Progenitor cell of endocrine pancreas (in vitro differentiated cells): ENCODE results near the gene SFTPB. TPM values are rescaled to one million over a fixed set of nuclear protein-coding genes. Genes with fewer than 3 reads are reported as not detected.

Experiments used
- DNase-seq: peaks from one replicate; pipeline ENCODE4 v3.0.0; 2021; ENCODE audit warnings: low spot score; ENCODE audit not compliant: unreplicated experiment
- H3K27ac Mint-ChIP-seq: 2 replicates; pipeline ENCODE4 v1.8.0; 2021; ENCODE audit warnings: mild to moderate bottlenecking, moderate library complexity, mixed read lengths
- H3K27me3 Mint-ChIP-seq: 2 replicates; pipeline ENCODE4 v1.8.0; 2021; ENCODE audit warnings: mixed read lengths
- H3K36me3 Mint-ChIP-seq: 2 replicates; pipeline ENCODE4 v1.8.0; 2022; ENCODE audit warnings: mixed read lengths; ENCODE audit not compliant: insufficient read depth
- H3K4me1 Mint-ChIP-seq: 2 replicates; pipeline ENCODE4 v1.8.0; 2021; ENCODE audit warnings: low read depth, mixed read lengths
- H3K4me3 Mint-ChIP-seq: 2 replicates; pipeline ENCODE4 v1.8.0; 2021; ENCODE audit warnings: low read depth, mild to moderate bottlenecking, moderate library complexity, mixed read lengths
- H3K9me3 Mint-ChIP-seq: 2 replicates; pipeline ENCODE4 v1.8.0; 2021; ENCODE audit warnings: low read depth, mixed read lengths
- CTCF ChIP-seq: fragments of 200-600 bp; sonication (generic); IDR thresholded peaks from one replicate; pipeline ENCODE4 v1.5.0; 2021; ENCODE audit warnings: antibody characterized with exemption, mild to moderate bottlenecking; ENCODE audit not compliant: unreplicated experiment
- total RNA-seq: library from RNA; stranded (reverse); gene quantifications from 2 replicates; pipeline ENCODE4 v1.2.1, GENCODE V29; 2021

The SFTPB gene
- total RNA-seq, 1 donor from 2014 or later: not detected

GRCh38 chr2:85681776-85682175 lies 13.8 kb upstream of the SFTPB start:
- H3K4me1 Mint-ChIP-seq: peaks cover 3% of the 10 kb centered on the region
- no peak for DNase-seq
- peaks cover 18% of the 10 kb centered on the region for H3K27me3 Mint-ChIP-seq
- no peak for TF ChIP-seq CTCF
- peaks cover 3% of the 10 kb centered on the region for H3K9me3 Mint-ChIP-seq
- H3K4me3 Mint-ChIP-seq: no peak overlapping the region
- no peak overlapping the region for H3K27ac Mint-ChIP-seq
- H3K36me3 Mint-ChIP-seq: no peaks in the 10 kb centered on the region

- Mint-ChIP-seq H3K27ac (no peak overlapping the region), H3K4me3 (no peak overlapping the region), H3K4me1 (peaks cover 3% of the 10 kb centered on the region), H3K36me3 (no peaks in the 10 kb centered on the region), H3K9me3 (peaks cover 3% of the 10 kb centered on the region), H3K27me3 (peaks cover 22% of the 10 kb centered on the region)
- no peak for DNase-seq
- TF ChIP-seq CTCF: no peak
Observed at GRCh38 chr2:85681372-85681763, 13.4 kb upstream of the SFTPB start.

GRCh38 chr2:85680707-85681371 lies 12.8 kb upstream of the SFTPB start:
- H3K4me1 Mint-ChIP-seq: peaks cover 3% of the 10 kb centered on the region
- H3K27me3 Mint-ChIP-seq: peaks cover 22% of the 10 kb centered on the region
- H3K4me3 Mint-ChIP-seq: no peak overlapping the region
- no peak for DNase-seq
- H3K27ac Mint-ChIP-seq: no peak overlapping the region
- TF ChIP-seq CTCF: no peak
- H3K36me3 Mint-ChIP-seq: no peaks in the 10 kb centered on the region
- H3K9me3 Mint-ChIP-seq: peaks cover 3% of the 10 kb centered on the region

- H3K4me1 Mint-ChIP-seq: peaks cover 3% of the 10 kb centered on the region
- H3K4me3 Mint-ChIP-seq: no peak overlapping the region
- peaks cover 3% of the 10 kb centered on the region for H3K9me3 Mint-ChIP-seq
Observed at GRCh38 chr2:85678794-85679672, 11.0 kb upstream of the SFTPB start.

More at GRCh38 chr2:85678794-85679672, 11.0 kb upstream of the SFTPB start:
- Mint-ChIP-seq H3K27me3 (peaks cover 26% of the 10 kb centered on the region), H3K27ac (no peak overlapping the region), H3K36me3 (no peaks in the 10 kb centered on the region)
- peak; percentile 80 for DNase-seq
- TF ChIP-seq CTCF: peak; percentile 94
